ENCODE data around the gene CGREF1.
A peak's percentile ranks its signal among the peaks of the same experiment; 100 is the strongest.
"Not testable (repeated sequence)": the region's sequence is repeated elsewhere in the genome, so short reads cannot be mapped to it uniquely, and the experiment has no call there.

The CGREF1 gene

GRCh38 chr2:27078267-27079194 lies 40.4 kb downstream of the CGREF1 start, which contains the start of gene EMILIN1:
EMILIN1 (plus strand) TSS chr2:27078615; CDS start chr2:27079066, 451 bp downstream.
- in situ Hi-C loops (cut with HindIII; ENCODE audit: low sequenced_read_pairs): no loop called here
- peak within 1 kb of the TSS; percentile 62 for H3K4me3 ChIP-seq (ENCODE audit: low read depth, low read length)
- TF ChIP-seq CTCF (IDR thresholded peaks at IDR 0.05; ENCODE audit: low read depth, low read length): no peak
- peak; percentile 96 for DNase-seq (ENCODE audit: low read depth, low spot score)

- in situ Hi-C loops (cut with HindIII; ENCODE audit: low sequenced_read_pairs): no loop called here
- DNase-seq (ENCODE audit: low read depth, low spot score): no peak
- H3K4me3 ChIP-seq (ENCODE audit: low read depth, low read length): no peak overlapping the region
- no peak for TF ChIP-seq CTCF (IDR thresholded peaks at IDR 0.05; ENCODE audit: low read depth, low read length)
Observed at GRCh38 chr2:27077231-27077630, 41.7 kb downstream of the CGREF1 start.

DNA sequence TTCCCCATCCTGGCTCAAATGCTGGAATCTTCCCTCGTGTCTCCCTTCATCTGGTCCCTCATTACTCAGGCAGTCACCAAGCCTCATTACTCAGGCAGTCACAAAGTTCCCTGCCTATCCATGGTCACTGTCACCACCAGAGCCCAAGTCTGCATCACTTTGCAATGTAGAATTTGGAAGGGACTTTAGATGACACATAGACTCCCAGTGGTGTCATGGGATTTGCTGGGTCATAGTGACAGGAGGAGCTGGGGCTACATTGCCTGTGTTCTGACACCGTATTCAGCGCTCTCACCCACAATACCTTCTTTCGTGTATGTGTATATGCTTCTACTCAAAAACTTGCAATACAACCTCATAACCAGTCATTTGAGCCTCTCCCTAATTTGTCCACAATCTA lies 42.6 kb downstream of the CGREF1 start:
- TF ChIP-seq CTCF (IDR thresholded peaks at IDR 0.05; ENCODE audit: low read depth, low read length): no peak
- DNase-seq (ENCODE audit: low read depth, low spot score): no peak
- H3K4me3 ChIP-seq (ENCODE audit: low read depth, low read length): no peak overlapping the region
- in situ Hi-C loops (cut with HindIII; ENCODE audit: low sequenced_read_pairs): no loop called here

DNA sequence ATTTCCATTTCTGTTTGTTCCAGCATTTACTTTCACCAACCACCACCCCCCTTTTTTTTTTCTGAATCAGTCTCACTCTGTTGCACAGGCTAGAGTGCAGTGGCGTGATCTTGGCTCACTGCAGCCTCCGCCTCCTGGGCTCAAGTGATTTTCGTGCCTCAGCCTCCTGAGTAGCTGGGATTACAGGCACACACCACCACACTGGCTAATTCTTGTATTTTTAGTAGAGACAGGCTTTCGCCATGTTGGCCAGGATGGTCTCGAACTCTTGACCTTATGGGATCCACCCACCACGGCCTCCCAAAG lies 43.4 kb downstream of the CGREF1 start:
- in situ Hi-C loops (cut with HindIII; ENCODE audit: low sequenced_read_pairs); DNase-seq (ENCODE audit: low read depth, low spot score); H3K4me3 ChIP-seq (ENCODE audit: low read depth, low read length): not testable (repeated sequence)

DNA sequence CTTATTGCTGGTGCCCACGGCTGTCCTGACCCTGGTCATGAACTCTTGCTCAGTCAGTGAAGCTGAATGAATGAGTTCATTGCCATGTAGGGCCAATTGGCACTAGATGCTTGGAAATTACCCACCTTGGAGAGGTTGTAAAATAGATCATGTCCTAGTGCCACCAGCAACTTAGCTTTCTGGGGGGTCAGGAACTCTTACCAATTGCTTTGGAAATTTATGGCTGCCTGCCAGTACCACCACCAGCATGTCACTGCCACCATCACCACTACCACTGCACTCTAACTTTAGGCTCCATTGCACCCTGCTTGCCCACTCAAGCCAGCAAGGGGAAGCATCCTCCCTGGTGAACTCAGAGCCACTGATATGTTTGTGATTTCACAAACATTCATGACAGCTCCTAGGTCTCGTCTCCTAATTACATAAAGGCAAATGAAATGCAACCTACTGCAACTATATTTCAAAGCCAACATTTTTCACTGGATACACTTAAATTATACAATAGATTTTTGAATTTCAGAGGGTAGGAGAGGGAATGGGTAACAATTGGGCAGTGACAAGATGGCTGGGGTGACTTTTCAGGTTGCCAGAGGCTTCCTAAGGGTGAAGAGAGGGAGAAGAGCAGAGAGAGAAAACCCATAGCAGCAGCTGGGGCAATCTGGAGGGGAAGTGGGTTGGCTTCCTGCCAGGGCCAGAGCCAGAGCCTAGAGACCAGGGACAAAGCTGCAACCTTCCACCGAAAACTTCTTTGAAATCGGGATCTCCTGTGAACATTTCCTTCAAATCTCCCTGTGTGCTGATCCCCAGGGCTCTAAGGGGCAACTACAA lies 44.0 kb downstream of the CGREF1 start:
- TF ChIP-seq CTCF (IDR thresholded peaks at IDR 0.05; ENCODE audit: low read depth, low read length): no peak
- in situ Hi-C loops (cut with HindIII; ENCODE audit: low sequenced_read_pairs): no loop called here
- no peak for DNase-seq (ENCODE audit: low read depth, low spot score)
- no peak overlapping the region for H3K4me3 ChIP-seq (ENCODE audit: low read depth, low read length)

- in situ Hi-C loops (cut with HindIII; ENCODE audit: low sequenced_read_pairs): no loop called here
- H3K4me3 ChIP-seq (ENCODE audit: low read depth, low read length): no peak overlapping the region
- no peak for DNase-seq (ENCODE audit: low read depth, low spot score)
- no peak for TF ChIP-seq CTCF (IDR thresholded peaks at IDR 0.05; ENCODE audit: low read depth, low read length)
Observed at GRCh38 chr2:27073782-27074181, 45.1 kb downstream of the CGREF1 start.

- DNase-seq (ENCODE audit: low read depth, low spot score): peak; percentile 79
- TF ChIP-seq CTCF (IDR thresholded peaks at IDR 0.05; ENCODE audit: low read depth, low read length): no peak
- in situ Hi-C loops (cut with HindIII; ENCODE audit: low sequenced_read_pairs): no loop called here
- no peak overlapping the region for H3K4me3 ChIP-seq (ENCODE audit: low read depth, low read length)
Observed at GRCh38 chr2:27072920-27073319, 46.0 kb downstream of the CGREF1 start.
